Neural progenitor cell (in vitro differentiated cells): ENCODE data around the gene COL24A1. TPM values are rescaled to one million over a fixed set of nuclear protein-coding genes. Genes with fewer than 3 reads are reported as not detected.

ENCODE experiments used
- DNase-seq: peaks from one replicate; pipeline ENCODE4 v3.0.0-alpha.2; 2016; ENCODE audit warnings: low spot score
- H2AFZ ChIP-seq: fragments of 200-600 bp; sonication (generic); replicated peaks from 2 replicates; pipeline ENCODE4 v1.6.1; 2016; ENCODE audit warnings: antibody characterized with exemption
- H3F3A ChIP-seq: fragments of 200-600 bp; sonication (generic); 2 replicates; pipeline ENCODE4 v1.6.1; 2016; ENCODE audit warnings: antibody characterized with exemption, low read depth
- H3K27ac ChIP-seq: fragments of 200-600 bp; sonication (generic); 2 replicates; pipeline ENCODE4 v1.5.1; 2016; ENCODE audit warnings: mild to moderate bottlenecking
- H3K27me3 ChIP-seq: fragments of 200-600 bp; sonication (generic); 2 replicates; pipeline ENCODE4 v1.6.1; 2016; ENCODE audit warnings: mild to moderate bottlenecking, moderate library complexity
- H3K36me3 ChIP-seq: fragments of 200-600 bp; sonication (generic); 2 replicates; pipeline ENCODE4 v1.5.1; 2016
- H3K4me1 ChIP-seq: fragments of 200-600 bp; sonication (generic); 2 replicates; pipeline ENCODE4 v1.6.1; 2016; ENCODE audit warnings: mixed run types
- H3K4me2 ChIP-seq: fragments of 200-600 bp; sonication (generic); 2 replicates; pipeline ENCODE4 v1.6.1; 2016
- H3K4me3 ChIP-seq: fragments of 200-600 bp; sonication (generic); 2 replicates; pipeline ENCODE4 v1.5.1; 2016
- H3K79me2 ChIP-seq: fragments of 200-600 bp; sonication (generic); 2 replicates; pipeline ENCODE4 v1.6.1; 2016; ENCODE audit warnings: low read depth
- H3K9ac ChIP-seq: fragments of 200-600 bp; sonication (generic); 2 replicates; pipeline ENCODE4 v1.6.1; 2016
- H3K9me3 ChIP-seq: fragments of 200-600 bp; sonication (generic); 2 replicates; pipeline ENCODE4 v1.5.1; 2016; ENCODE audit warnings: low read depth
- H4K20me1 ChIP-seq: fragments of 200-600 bp; sonication (generic); 2 replicates; pipeline ENCODE4 v1.6.1; 2016; ENCODE audit warnings: low read depth
- H3K27ac Mint-ChIP-seq: 3 replicates; pipeline ENCODE4 v1.8.0; 2021; ENCODE audit warnings: mixed read lengths
- H3K27me3 Mint-ChIP-seq: 2 replicates; pipeline ENCODE4 v1.8.0; 2022; ENCODE audit warnings: low read depth, mild to moderate bottlenecking, inconsistent platforms, moderate library complexity, mixed read lengths; ENCODE audit not compliant: insufficient read depth
- H3K36me3 Mint-ChIP-seq: 3 replicates; pipeline ENCODE4 v1.8.0; 2021; ENCODE audit warnings: mixed read lengths
- H3K4me1 Mint-ChIP-seq: 3 replicates; pipeline ENCODE4 v1.8.0; 2021; ENCODE audit warnings: mixed read lengths
- H3K4me3 Mint-ChIP-seq: 3 replicates; pipeline ENCODE4 v1.8.0; 2021; ENCODE audit warnings: mild to moderate bottlenecking, moderate library complexity, mixed read lengths
- H3K9me3 Mint-ChIP-seq: 3 replicates; pipeline ENCODE4 v1.8.0; 2020; ENCODE audit warnings: mixed read lengths
- CTCF ChIP-seq: fragments of 200-600 bp; sonication (generic); IDR thresholded peaks from 2 replicates; pipeline ENCODE4 v1.5.1; 2017; ENCODE audit warnings: antibody characterized with exemption, mild to moderate bottlenecking
- EZH2 ChIP-seq: fragments of 200-600 bp; sonication (generic); IDR thresholded peaks from 2 replicates; pipeline ENCODE4 v1.6.1; 2017; ENCODE audit warnings: antibody characterized with exemption, mild to moderate bottlenecking, moderate library complexity
- EZH2phosphoT487 ChIP-seq: fragments of 200-600 bp; sonication (generic); IDR thresholded peaks from 2 replicates; pipeline ENCODE4 v1.6.1; 2017; ENCODE audit warnings: antibody characterized with exemption
- total RNA-seq: library from RNA; depleted of rRNA; stranded (reverse); fragments of >200 nt; gene quantifications from 2 replicates; pipeline ENCODE4 v1.2.3, GENCODE V29; 2015; ENCODE audit warnings: low replicate concordance

COL24A1 gene
- total RNA-seq, 1 donor from 2014 or later: not detected

- Histone ChIP-seq H3K36me3 (no peaks in the 10 kb centered on the region), H3K27ac (no peak overlapping the region), H3K4me1 (peaks cover 30% of the 10 kb centered on the region), H3K4me2 (no peak overlapping the region), H3F3A (peaks cover 9% of the 10 kb centered on the region), H2AFZ (no peak overlapping the region), H3K9me3 (no peaks in the 10 kb centered on the region), H3K4me3 (no peak overlapping the region), H3K27me3 (no peaks in the 10 kb centered on the region), H3K9ac (no peak overlapping the region), H3K79me2 (no peaks in the 10 kb centered on the region), H4K20me1 (no peaks in the 10 kb centered on the region)
- Mint-ChIP-seq H3K27ac (no peak overlapping the region), H3K4me3 (no peak overlapping the region), H3K4me1 (peaks cover 11% of the 10 kb centered on the region), H3K36me3 (no peaks in the 10 kb centered on the region), H3K27me3 (no peaks in the 10 kb centered on the region), H3K9me3 (no peaks in the 10 kb centered on the region)
- DNase-seq: no peak
- TF ChIP-seq CTCF (no peak), EZH2 (no peak), EZH2phosphoT487 (no peak)
Observed at GRCh38 chr1:86191958-86192357, 35.4 kb upstream of the COL24A1 start.

- peaks cover 7% of the 10 kb centered on the region for H3F3A ChIP-seq
- Mint-ChIP-seq H3K4me1 (peaks cover 11% of the 10 kb centered on the region), H3K36me3 (no peaks in the 10 kb centered on the region), H3K27ac (no peak overlapping the region), H3K4me3 (no peak overlapping the region), H3K27me3 (no peaks in the 10 kb centered on the region), H3K9me3 (no peaks in the 10 kb centered on the region)
- no peaks in the 10 kb centered on the region for H4K20me1 ChIP-seq
- no peak overlapping the region for H3K9ac ChIP-seq
- H3K27ac ChIP-seq: no peak overlapping the region
- H3K4me1 ChIP-seq: peaks cover 19% of the 10 kb centered on the region
- no peak overlapping the region for H3K4me2 ChIP-seq
- no peak overlapping the region for H2AFZ ChIP-seq
- TF ChIP-seq CTCF (no peak), EZH2 (no peak), EZH2phosphoT487 (no peak)
- no peaks in the 10 kb centered on the region for H3K79me2 ChIP-seq
- no peaks in the 10 kb centered on the region for H3K9me3 ChIP-seq
- H3K27me3 ChIP-seq: no peaks in the 10 kb centered on the region
- H3K36me3 ChIP-seq: no peaks in the 10 kb centered on the region
- DNase-seq: no peak
- no peak overlapping the region for H3K4me3 ChIP-seq
Observed at GRCh38 chr1:86190873-86191272, 34.3 kb upstream of the COL24A1 start.

GRCh38 chr1:86184426-86184825 lies 27.9 kb upstream of the COL24A1 start:
- no peaks in the 10 kb centered on the region for H3K4me1 ChIP-seq
- no peaks in the 10 kb centered on the region for H4K20me1 ChIP-seq
- no peaks in the 10 kb centered on the region for H3K27me3 ChIP-seq
- no peak overlapping the region for H3K4me2 ChIP-seq
- H3K4me3 ChIP-seq: no peak overlapping the region
- no peaks in the 10 kb centered on the region for H3K4me1 Mint-ChIP-seq
- no peaks in the 10 kb centered on the region for H3K36me3 Mint-ChIP-seq
- no peaks in the 10 kb centered on the region for H3K27me3 Mint-ChIP-seq
- H3K9ac ChIP-seq: no peak overlapping the region
- H3K9me3 ChIP-seq: no peaks in the 10 kb centered on the region
- H3F3A ChIP-seq: no peaks in the 10 kb centered on the region
- H3K27ac ChIP-seq: no peak overlapping the region
- H3K36me3 ChIP-seq: no peaks in the 10 kb centered on the region
- H3K4me3 Mint-ChIP-seq: no peak overlapping the region
- no peak overlapping the region for H2AFZ ChIP-seq
- no peaks in the 10 kb centered on the region for H3K79me2 ChIP-seq
- no peak for DNase-seq
- no peak overlapping the region for H3K27ac Mint-ChIP-seq
- peaks cover 6% of the 10 kb centered on the region for H3K9me3 Mint-ChIP-seq
- TF ChIP-seq EZH2phosphoT487 (no peak), EZH2 (no peak), CTCF (no peak)

- Histone ChIP-seq H3K27me3 (no peaks in the 10 kb centered on the region), H3K9me3 (no peaks in the 10 kb centered on the region), H2AFZ (no peak overlapping the region), H3K27ac (no peak overlapping the region), H3K4me2 (no peak overlapping the region), H3K4me1 (no peaks in the 10 kb centered on the region), H3K79me2 (no peaks in the 10 kb centered on the region), H3K4me3 (no peak overlapping the region), H3K36me3 (no peaks in the 10 kb centered on the region), H3K9ac (no peak overlapping the region), H4K20me1 (no peaks in the 10 kb centered on the region), H3F3A (no peaks in the 10 kb centered on the region)
- Mint-ChIP-seq H3K9me3 (peaks cover 6% of the 10 kb centered on the region), H3K4me3 (no peak overlapping the region), H3K27me3 (no peaks in the 10 kb centered on the region), H3K27ac (no peak overlapping the region), H3K36me3 (no peaks in the 10 kb centered on the region), H3K4me1 (no peaks in the 10 kb centered on the region)
- DNase-seq: no peak
- no peak for TF ChIP-seq EZH2
- no peak for TF ChIP-seq CTCF
- TF ChIP-seq EZH2phosphoT487: no peak
Observed at GRCh38 chr1:86183810-86184209, 27.2 kb upstream of the COL24A1 start.
